DND-41 (cell line): ENCODE data around the gene IQCH.

Source experiments
- CTCF ChIP-seq: IDR thresholded peaks from 2 replicates; pipeline ENCODE4 v1.5.1; 2012; ENCODE audit warnings: borderline replicate concordance, low read length, moderate library complexity, mild to moderate bottlenecking; ENCODE audit not compliant: poor library complexity, severe bottlenecking; ENCODE audit errors: extremely low read depth
- EZH2 ChIP-seq: IDR thresholded peaks from 3 replicates; pipeline ENCODE4 v1.6.1; 2012; ENCODE audit warnings: borderline replicate concordance, low read depth, mild to moderate bottlenecking, moderate library complexity, low read length, inconsistent platforms; ENCODE audit not compliant: severe bottlenecking

DNA sequence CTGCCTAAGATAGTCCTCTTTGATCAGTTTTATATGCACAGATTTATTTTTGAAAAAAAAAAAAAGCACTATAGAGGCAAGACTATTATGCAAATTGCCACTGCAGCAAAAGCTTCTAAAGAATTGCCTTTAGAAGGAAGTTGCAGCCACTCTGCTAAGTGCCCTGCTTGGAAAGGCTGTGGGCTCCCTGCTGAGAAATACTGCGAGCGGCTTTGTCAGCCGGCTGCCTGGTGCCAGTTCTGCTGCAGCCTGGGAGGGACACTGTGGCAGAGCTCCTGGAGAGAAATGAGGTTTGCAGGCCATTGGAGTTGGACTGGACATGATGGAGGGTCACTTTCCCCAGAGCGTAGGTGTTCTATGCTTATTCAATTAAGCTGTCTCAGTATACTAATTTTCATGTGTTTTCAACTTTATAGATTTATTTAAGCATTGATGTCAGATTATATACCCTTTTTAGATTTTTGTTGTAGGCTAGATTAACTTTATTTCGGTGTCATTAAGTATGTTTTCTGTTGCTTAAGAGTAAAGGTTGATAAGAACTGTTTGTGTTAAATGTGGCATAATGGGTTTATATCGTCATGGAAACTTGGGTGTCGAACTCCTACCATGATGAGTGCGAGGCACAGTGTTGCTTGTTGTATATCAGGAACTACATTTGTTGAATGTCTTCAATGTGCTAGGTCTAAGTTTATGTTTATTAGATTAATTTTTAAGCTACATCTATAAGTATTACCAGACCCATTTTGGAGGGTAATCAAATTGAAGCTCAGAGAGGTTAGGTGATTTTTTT, 294.5 kb downstream of the IQCH start:
- TF ChIP-seq CTCF (no peak), EZH2 (no peak)
